Measurements from ENCODE around the gene ZNF280C.

- TF ChIP-seq CTCF (conservative IDR thresholded peaks at IDR 0.05) (no peak), ZFX (IDR thresholded peaks at IDR 0.05) (no peak)
Measured at GRCh38 chrX:130213376-130213775, 55.3 kb downstream of the ZNF280C start.
